Measurements from ENCODE around the gene ARHGAP4.

Gene ARHGAP4

GRCh38 chrX:153874366-153875125 lies 51.5 kb downstream of the ARHGAP4 start:
- H3K9ac ChIP-seq (ENCODE audit: low read depth, low read length): no peak overlapping the region
- no peaks in the 10 kb centered on the region for H3K36me3 ChIP-seq (ENCODE audit: insufficient read depth, low read length)
- H3K4me1 ChIP-seq (ENCODE audit: insufficient read depth, low read length): peaks cover 21% of the 10 kb centered on the region
- no peaks in the 10 kb centered on the region for H3K9me3 ChIP-seq (ENCODE audit: control insufficient read depth, insufficient read depth, low read length)

GRCh38 chrX:153874085-153874365 lies 52.0 kb downstream of the ARHGAP4 start:
- Histone ChIP-seq H3K36me3 (ENCODE audit: insufficient read depth, low read length) (no peaks in the 10 kb centered on the region), H3K9ac (ENCODE audit: low read depth, low read length) (no peak overlapping the region), H3K4me1 (ENCODE audit: insufficient read depth, low read length) (peaks cover 21% of the 10 kb centered on the region), H3K9me3 (ENCODE audit: control insufficient read depth, insufficient read depth, low read length) (no peaks in the 10 kb centered on the region)

GRCh38 chrX:153873282-153874084 lies 52.6 kb downstream of the ARHGAP4 start:
- Histone ChIP-seq H3K9me3 (ENCODE audit: control insufficient read depth, insufficient read depth, low read length) (no peaks in the 10 kb centered on the region), H3K4me1 (ENCODE audit: insufficient read depth, low read length) (peaks cover 20% of the 10 kb centered on the region), H3K36me3 (ENCODE audit: insufficient read depth, low read length) (no peaks in the 10 kb centered on the region), H3K9ac (ENCODE audit: low read depth, low read length) (no peak overlapping the region)

GRCh38 chrX:153871946-153872878 lies 53.9 kb downstream of the ARHGAP4 start:
- Histone ChIP-seq H3K9ac (ENCODE audit: low read depth, low read length) (no peak overlapping the region), H3K4me1 (ENCODE audit: insufficient read depth, low read length) (peaks cover 9% of the 10 kb centered on the region), H3K36me3 (ENCODE audit: insufficient read depth, low read length) (peaks cover 3% of the 10 kb centered on the region; the same call in 1 of the 2 replicates), H3K9me3 (ENCODE audit: control insufficient read depth, insufficient read depth, low read length) (no peaks in the 10 kb centered on the region)

- H3K36me3 ChIP-seq (ENCODE audit: insufficient read depth, low read length): peaks cover 3% of the 10 kb centered on the region; the same call in 1 of the 2 replicates
- no peak overlapping the region for H3K9ac ChIP-seq (ENCODE audit: low read depth, low read length)
- H3K9me3 ChIP-seq (ENCODE audit: control insufficient read depth, insufficient read depth, low read length): no peaks in the 10 kb centered on the region
- peaks cover 9% of the 10 kb centered on the region for H3K4me1 ChIP-seq (ENCODE audit: insufficient read depth, low read length)
These were observed 54.6 kb downstream of the ARHGAP4 start for GRCh38 chrX:153871451-153871850.

- Histone ChIP-seq H3K9me3 (ENCODE audit: control insufficient read depth, insufficient read depth, low read length) (no peaks in the 10 kb centered on the region), H3K36me3 (ENCODE audit: insufficient read depth, low read length) (peaks cover 3% of the 10 kb centered on the region; the same call in 1 of the 2 replicates), H3K4me1 (ENCODE audit: insufficient read depth, low read length) (peaks cover 6% of the 10 kb centered on the region), H3K9ac (ENCODE audit: low read depth, low read length) (no peak overlapping the region)
These were observed 55.2 kb downstream of the ARHGAP4 start for GRCh38 chrX:153870791-153871360.

- Histone ChIP-seq H3K36me3 (ENCODE audit: insufficient read depth, low read length) (peaks cover 3% of the 10 kb centered on the region; the same call in 1 of the 2 replicates), H3K4me1 (ENCODE audit: insufficient read depth, low read length) (peaks cover 6% of the 10 kb centered on the region), H3K9ac (ENCODE audit: low read depth, low read length) (no peak overlapping the region), H3K9me3 (ENCODE audit: control insufficient read depth, insufficient read depth, low read length) (no peaks in the 10 kb centered on the region)
These were observed 55.8 kb downstream of the ARHGAP4 start for GRCh38 chrX:153870288-153870690.

- Histone ChIP-seq H3K4me1 (ENCODE audit: insufficient read depth, low read length) (peaks cover 2% of the 10 kb centered on the region), H3K9ac (ENCODE audit: low read depth, low read length) (no peak overlapping the region), H3K36me3 (ENCODE audit: insufficient read depth, low read length) (peaks cover 3% of the 10 kb centered on the region; the same call in 1 of the 2 replicates), H3K9me3 (ENCODE audit: control insufficient read depth, insufficient read depth, low read length) (no peaks in the 10 kb centered on the region)
These were observed 56.4 kb downstream of the ARHGAP4 start for GRCh38 chrX:153869473-153870287.

GRCh38 chrX:153868576-153869472 lies 57.2 kb downstream of the ARHGAP4 start:
- no peak overlapping the region for H3K9ac ChIP-seq (ENCODE audit: low read depth, low read length)
- H3K36me3 ChIP-seq (ENCODE audit: insufficient read depth, low read length): peaks cover 3% of the 10 kb centered on the region; the same call in 1 of the 2 replicates
- no peaks in the 10 kb centered on the region for H3K9me3 ChIP-seq (ENCODE audit: control insufficient read depth, insufficient read depth, low read length)
- no peaks in the 10 kb centered on the region; the same call in 1 of the 2 replicates for H3K4me1 ChIP-seq (ENCODE audit: insufficient read depth, low read length)

- H3K36me3 ChIP-seq (ENCODE audit: insufficient read depth, low read length): peaks cover 3% of the 10 kb centered on the region; the same call in 1 of the 2 replicates
- H3K9me3 ChIP-seq (ENCODE audit: control insufficient read depth, insufficient read depth, low read length): no peaks in the 10 kb centered on the region
- H3K9ac ChIP-seq (ENCODE audit: low read depth, low read length): no peak overlapping the region
These were observed 58.4 kb downstream of the ARHGAP4 start for GRCh38 chrX:153867671-153868070.

GRCh38 chrX:153867139-153867538 lies 58.9 kb downstream of the ARHGAP4 start:
- no peaks in the 10 kb centered on the region for H3K9me3 ChIP-seq (ENCODE audit: control insufficient read depth, insufficient read depth, low read length)
- no peak overlapping the region for H3K9ac ChIP-seq (ENCODE audit: low read depth, low read length)
- H3K4me1 ChIP-seq (ENCODE audit: insufficient read depth, low read length): no peaks in the 10 kb centered on the region; the same call in 1 of the 2 replicates
- peaks cover 3% of the 10 kb centered on the region; the same call in 1 of the 2 replicates for H3K36me3 ChIP-seq (ENCODE audit: insufficient read depth, low read length)

More at GRCh38 chrX:153867671-153868070, 58.4 kb downstream of the ARHGAP4 start:
- no peaks in the 10 kb centered on the region; the same call in 1 of the 2 replicates for H3K4me1 ChIP-seq (ENCODE audit: insufficient read depth, low read length)

GRCh38 chrX:153866302-153867019 lies 59.6 kb downstream of the ARHGAP4 start:
- Histone ChIP-seq H3K36me3 (ENCODE audit: insufficient read depth, low read length) (peaks cover 3% of the 10 kb centered on the region; the same call in 1 of the 2 replicates), H3K9me3 (ENCODE audit: control insufficient read depth, insufficient read depth, low read length) (no peaks in the 10 kb centered on the region), H3K4me1 (ENCODE audit: insufficient read depth, low read length) (no peaks in the 10 kb centered on the region; the same call in 1 of the 2 replicates), H3K9ac (ENCODE audit: low read depth, low read length) (no peak overlapping the region)

Data from ES-I3 (cell line).